ENCODE measurements around the gene RASGRF1.

The RASGRF1 gene

DNA sequence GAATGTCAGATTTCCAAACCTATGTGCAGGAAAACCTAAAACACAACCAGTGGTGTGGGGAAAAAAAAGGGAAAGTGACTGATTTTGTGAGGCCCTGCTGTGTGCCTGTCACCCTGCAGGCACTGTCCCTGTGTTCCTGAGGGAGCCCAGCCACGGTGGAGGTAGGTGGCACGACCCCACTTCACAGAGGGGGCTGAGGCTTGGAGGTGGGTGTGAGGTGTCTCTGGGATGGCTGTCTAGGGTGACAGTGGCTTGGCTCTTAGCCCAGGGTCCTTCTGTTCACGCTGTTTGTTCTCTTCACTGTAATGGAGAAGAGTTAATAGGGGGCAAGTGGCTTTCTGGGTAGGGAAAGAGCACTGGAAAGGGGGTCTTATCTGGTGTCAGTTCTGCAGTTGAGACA is 22.6 kb downstream of the RASGRF1 start:
- no peaks in the 10 kb centered on the region for H4K20me1 ChIP-seq (ENCODE audit: insufficient read depth, low read length)

DNA sequence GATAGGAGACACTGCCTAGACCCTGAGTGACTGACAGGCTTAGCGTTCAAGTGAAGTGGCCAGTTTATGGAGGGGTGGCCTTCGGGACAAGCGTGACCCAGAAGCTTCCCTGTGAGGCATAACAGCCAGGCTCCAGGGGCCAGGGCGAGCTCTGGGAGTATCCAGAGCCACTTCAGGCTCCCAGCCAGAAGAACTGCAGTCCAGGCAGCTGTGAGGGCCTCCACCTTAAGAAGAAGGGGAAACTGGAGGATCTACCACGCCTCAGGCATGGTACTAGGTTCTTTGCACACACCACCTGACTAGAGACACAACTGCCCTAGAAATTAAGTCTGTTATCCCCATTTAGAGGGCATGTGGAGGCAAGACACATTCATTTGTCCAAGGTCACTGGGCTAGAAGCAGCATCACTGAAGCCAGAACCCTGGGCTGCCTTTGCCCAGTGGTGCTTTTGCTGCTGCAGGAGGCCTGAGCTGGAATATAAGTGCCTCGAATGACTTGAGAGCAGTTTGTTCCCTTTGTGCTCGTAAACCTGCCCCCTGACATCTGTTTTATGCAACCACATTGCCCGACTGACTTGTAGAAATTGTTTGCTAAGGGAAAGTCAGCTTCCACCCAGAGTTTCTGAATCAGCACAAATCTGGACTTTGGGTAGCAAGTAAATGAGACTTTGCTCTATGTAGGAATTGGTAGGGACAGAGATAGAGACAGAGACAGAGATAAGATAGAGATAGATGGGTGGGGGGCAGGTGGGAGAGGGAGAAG is 23.3 kb downstream of the RASGRF1 start:
- no peak for TF ChIP-seq EZH2 (optimal IDR thresholded peaks at IDR 0.05; ENCODE audit: low read depth, low read length)
- TF ChIP-seq EZH2phosphoT487 (IDR thresholded peaks at IDR 0.05; ENCODE audit: low read length), result no peak
- TF ChIP-seq, protein P1, sequence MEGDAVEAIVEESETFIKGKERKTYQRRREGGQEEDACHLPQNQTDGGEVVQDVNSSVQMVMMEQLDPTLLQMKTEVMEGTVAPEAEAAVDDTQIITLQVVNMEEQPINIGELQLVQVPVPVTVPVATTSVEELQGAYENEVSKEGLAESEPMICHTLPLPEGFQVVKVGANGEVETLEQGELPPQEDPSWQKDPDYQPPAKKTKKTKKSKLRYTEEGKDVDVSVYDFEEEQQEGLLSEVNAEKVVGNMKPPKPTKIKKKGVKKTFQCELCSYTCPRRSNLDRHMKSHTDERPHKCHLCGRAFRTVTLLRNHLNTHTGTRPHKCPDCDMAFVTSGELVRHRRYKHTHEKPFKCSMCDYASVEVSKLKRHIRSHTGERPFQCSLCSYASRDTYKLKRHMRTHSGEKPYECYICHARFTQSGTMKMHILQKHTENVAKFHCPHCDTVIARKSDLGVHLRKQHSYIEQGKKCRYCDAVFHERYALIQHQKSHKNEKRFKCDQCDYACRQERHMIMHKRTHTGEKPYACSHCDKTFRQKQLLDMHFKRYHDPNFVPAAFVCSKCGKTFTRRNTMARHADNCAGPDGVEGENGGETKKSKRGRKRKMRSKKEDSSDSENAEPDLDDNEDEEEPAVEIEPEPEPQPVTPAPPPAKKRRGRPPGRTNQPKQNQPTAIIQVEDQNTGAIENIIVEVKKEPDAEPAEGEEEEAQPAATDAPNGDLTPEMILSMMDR (IDR thresholded peaks at IDR 0.05; ENCODE audit: low read length), result no peak
- Histone ChIP-seq H3K79me2 (ENCODE audit: low read length) (no peaks in the 10 kb centered on the region), H3K36me3 (replicated peaks; ENCODE audit: insufficient read depth, low read length) (no peaks in the 10 kb centered on the region), H3K9ac (ENCODE audit: low read length) (no peak overlapping the region), H3K4me3 (ENCODE audit: low read length) (no peak overlapping the region), H4K20me1 (ENCODE audit: insufficient read depth, low read length) (no peaks in the 10 kb centered on the region), H2AFZ (ENCODE audit: low read length) (no peak overlapping the region), H3K27ac (ENCODE audit: low read length) (no peak overlapping the region), H3F3A (ENCODE audit: insufficient read depth, low read length) (no peaks in the 10 kb centered on the region), H3K4me1 (ENCODE audit: low read length) (peaks cover 21% of the 10 kb centered on the region), H3K27me3 (replicated peaks; ENCODE audit: insufficient read depth, low read length) (no peaks in the 10 kb centered on the region), H3K9me3 (replicated peaks; ENCODE audit: insufficient read depth, low read length) (no peaks in the 10 kb centered on the region), H3K4me2 (ENCODE audit: low read depth, low read length) (no peak overlapping the region), H3K9me2 (replicated peaks; ENCODE audit: insufficient read depth, low read length) (no peaks in the 10 kb centered on the region)
- DNase-seq, result peak; percentile 33

More for the DNA sequence above, 22.6 kb downstream of the RASGRF1 start:
- Histone ChIP-seq H3K4me2 (ENCODE audit: low read depth, low read length) (no peak overlapping the region), H2AFZ (ENCODE audit: low read length) (no peak overlapping the region), H3K79me2 (ENCODE audit: low read length) (no peaks in the 10 kb centered on the region), H3K27me3 (replicated peaks; ENCODE audit: insufficient read depth, low read length) (no peaks in the 10 kb centered on the region), H3K4me3 (ENCODE audit: low read length) (no peak overlapping the region), H3K4me1 (ENCODE audit: low read length) (peaks cover 21% of the 10 kb centered on the region), H3K36me3 (replicated peaks; ENCODE audit: insufficient read depth, low read length) (no peaks in the 10 kb centered on the region), H3K27ac (ENCODE audit: low read length) (no peak overlapping the region), H3F3A (ENCODE audit: insufficient read depth, low read length) (no peaks in the 10 kb centered on the region), H3K9me3 (replicated peaks; ENCODE audit: insufficient read depth, low read length) (no peaks in the 10 kb centered on the region), H3K9ac (ENCODE audit: low read length) (no peak overlapping the region), H3K9me2 (replicated peaks; ENCODE audit: insufficient read depth, low read length) (no peaks in the 10 kb centered on the region)
- TF ChIP-seq EZH2phosphoT487 (IDR thresholded peaks at IDR 0.05; ENCODE audit: low read length), result no peak
- TF ChIP-seq EZH2 (optimal IDR thresholded peaks at IDR 0.05; ENCODE audit: low read depth, low read length), result no peak
- TF ChIP-seq, protein P1 (IDR thresholded peaks at IDR 0.05; ENCODE audit: low read length), result no peak
- no peak for DNase-seq

DNA sequence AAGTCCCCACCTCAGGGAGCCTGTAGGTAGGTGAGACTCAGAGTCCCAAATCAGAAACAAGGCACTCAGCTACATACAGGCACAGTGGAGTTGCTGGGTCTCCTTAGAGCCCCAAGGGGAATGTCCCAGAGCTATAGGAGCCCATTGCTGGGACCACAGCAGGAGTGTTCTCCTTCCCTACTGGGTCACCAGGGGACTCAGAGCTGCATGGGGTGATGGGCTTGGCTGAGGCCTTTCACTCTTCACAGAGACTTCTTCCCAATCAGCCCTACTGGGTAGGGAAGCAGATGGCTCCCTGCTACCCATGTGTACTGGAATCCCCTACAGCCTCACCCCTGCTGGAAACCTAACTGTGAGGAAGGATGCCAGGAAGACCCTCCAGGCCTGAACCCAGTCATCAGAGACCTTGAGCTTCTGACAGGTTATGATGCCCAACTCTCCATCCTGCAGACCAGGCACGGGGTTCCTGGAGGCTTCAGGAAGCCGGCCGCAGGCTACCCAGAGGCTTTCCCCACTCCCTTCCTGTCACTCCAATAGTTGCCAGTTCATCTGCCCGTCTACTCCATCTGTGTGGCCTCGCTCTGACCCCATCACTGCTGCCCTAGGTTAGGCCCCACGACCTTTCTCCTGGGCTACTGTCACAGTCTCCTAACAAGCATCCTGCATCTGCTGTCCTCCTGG is 24.0 kb downstream of the RASGRF1 start:
- Histone ChIP-seq H3K27me3 (replicated peaks; ENCODE audit: insufficient read depth, low read length) (no peaks in the 10 kb centered on the region), H3K9me2 (replicated peaks; ENCODE audit: insufficient read depth, low read length) (no peaks in the 10 kb centered on the region), H3K4me1 (ENCODE audit: low read length) (peaks cover 21% of the 10 kb centered on the region), H3K36me3 (replicated peaks; ENCODE audit: insufficient read depth, low read length) (no peaks in the 10 kb centered on the region), H2AFZ (ENCODE audit: low read length) (no peak overlapping the region), H3K4me2 (ENCODE audit: low read depth, low read length) (no peak overlapping the region), H4K20me1 (ENCODE audit: insufficient read depth, low read length) (no peaks in the 10 kb centered on the region), H3K27ac (ENCODE audit: low read length) (no peak overlapping the region), H3K4me3 (ENCODE audit: low read length) (no peak overlapping the region), H3F3A (ENCODE audit: insufficient read depth, low read length) (no peaks in the 10 kb centered on the region), H3K9me3 (replicated peaks; ENCODE audit: insufficient read depth, low read length) (no peaks in the 10 kb centered on the region), H3K9ac (ENCODE audit: low read length) (no peak overlapping the region), H3K79me2 (ENCODE audit: low read length) (no peaks in the 10 kb centered on the region)
- TF ChIP-seq, protein P1 (IDR thresholded peaks at IDR 0.05; ENCODE audit: low read length), result no peak
- TF ChIP-seq EZH2 (optimal IDR thresholded peaks at IDR 0.05; ENCODE audit: low read depth, low read length) (no peak), EZH2phosphoT487 (IDR thresholded peaks at IDR 0.05; ENCODE audit: low read length) (no peak)
- DNase-seq, result no peak

Data from MM.1S (cell line).